ENCODE measurements around the gene ADAMTS20.
"Not testable (repeated sequence)": the region's sequence is repeated elsewhere in the genome, so short reads cannot be mapped to it uniquely, and the experiment has no call there.

The ADAMTS20 gene, protein sequence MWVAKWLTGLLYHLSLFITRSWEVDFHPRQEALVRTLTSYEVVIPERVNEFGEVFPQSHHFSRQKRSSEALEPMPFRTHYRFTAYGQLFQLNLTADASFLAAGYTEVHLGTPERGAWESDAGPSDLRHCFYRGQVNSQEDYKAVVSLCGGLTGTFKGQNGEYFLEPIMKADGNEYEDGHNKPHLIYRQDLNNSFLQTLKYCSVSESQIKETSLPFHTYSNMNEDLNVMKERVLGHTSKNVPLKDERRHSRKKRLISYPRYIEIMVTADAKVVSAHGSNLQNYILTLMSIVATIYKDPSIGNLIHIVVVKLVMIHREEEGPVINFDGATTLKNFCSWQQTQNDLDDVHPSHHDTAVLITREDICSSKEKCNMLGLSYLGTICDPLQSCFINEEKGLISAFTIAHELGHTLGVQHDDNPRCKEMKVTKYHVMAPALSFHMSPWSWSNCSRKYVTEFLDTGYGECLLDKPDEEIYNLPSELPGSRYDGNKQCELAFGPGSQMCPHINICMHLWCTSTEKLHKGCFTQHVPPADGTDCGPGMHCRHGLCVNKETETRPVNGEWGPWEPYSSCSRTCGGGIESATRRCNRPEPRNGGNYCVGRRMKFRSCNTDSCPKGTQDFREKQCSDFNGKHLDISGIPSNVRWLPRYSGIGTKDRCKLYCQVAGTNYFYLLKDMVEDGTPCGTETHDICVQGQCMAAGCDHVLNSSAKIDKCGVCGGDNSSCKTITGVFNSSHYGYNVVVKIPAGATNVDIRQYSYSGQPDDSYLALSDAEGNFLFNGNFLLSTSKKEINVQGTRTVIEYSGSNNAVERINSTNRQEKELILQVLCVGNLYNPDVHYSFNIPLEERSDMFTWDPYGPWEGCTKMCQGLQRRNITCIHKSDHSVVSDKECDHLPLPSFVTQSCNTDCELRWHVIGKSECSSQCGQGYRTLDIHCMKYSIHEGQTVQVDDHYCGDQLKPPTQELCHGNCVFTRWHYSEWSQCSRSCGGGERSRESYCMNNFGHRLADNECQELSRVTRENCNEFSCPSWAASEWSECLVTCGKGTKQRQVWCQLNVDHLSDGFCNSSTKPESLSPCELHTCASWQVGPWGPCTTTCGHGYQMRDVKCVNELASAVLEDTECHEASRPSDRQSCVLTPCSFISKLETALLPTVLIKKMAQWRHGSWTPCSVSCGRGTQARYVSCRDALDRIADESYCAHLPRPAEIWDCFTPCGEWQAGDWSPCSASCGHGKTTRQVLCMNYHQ (N-terminal part only)

DNA sequence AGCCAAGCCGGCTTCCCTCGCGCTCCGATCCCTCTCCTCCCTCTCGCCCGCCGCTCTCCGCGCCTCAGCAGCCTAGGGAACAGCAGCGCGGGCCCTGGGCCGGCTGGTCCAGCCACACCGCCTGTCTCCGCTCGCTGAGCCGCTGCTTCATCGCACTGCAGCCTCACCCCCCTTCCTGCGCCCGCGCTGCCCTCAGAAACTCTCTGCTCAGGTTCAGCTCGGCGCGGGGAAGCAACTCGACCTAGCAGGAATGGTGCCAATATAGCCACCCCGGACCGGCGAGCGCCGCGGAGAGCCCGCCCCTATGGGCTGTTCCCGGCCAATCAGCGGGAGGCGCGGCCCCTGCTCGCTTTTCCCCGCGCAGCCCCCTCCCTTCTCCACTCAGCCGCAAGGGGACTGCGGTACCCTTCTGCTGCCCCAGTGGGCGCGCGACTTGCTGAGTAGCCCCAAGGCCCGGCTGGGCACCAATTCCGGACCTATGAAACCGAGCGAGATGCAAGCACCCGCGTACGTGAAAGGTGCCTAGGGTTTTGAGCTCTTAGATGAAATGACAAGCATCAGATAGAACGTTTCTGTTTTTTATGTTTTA is at the start of gene ADAMTS20:
ADAMTS20 (minus strand) TSS at position 233 of the 589 bp plus-strand sequence. CDS start 282 bp downstream, outside the sequence.
- DNase-seq (ENCODE audit: low read depth, low spot score), result no peak

DNA sequence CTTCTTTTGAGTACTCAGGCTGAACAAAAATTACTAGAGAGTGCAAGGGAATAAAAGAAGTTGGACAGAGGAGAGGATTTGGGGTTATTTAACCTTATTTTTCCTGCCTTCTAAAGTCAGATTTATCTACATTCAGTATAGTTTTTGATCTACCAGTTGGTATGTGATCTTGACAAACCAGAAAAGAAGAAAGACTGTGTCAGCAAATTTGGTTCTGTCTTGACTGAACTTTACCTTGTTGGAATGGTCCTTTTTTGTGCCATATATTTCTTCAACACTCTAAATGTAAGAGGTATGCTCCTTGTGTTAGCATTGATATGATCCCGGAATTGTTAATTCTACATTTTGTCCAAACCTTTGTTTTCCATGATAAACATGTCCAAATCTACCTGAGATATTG is 47.7 kb upstream of the ADAMTS20 start:
- no peak for DNase-seq (ENCODE audit: low read depth, low spot score)

DNA sequence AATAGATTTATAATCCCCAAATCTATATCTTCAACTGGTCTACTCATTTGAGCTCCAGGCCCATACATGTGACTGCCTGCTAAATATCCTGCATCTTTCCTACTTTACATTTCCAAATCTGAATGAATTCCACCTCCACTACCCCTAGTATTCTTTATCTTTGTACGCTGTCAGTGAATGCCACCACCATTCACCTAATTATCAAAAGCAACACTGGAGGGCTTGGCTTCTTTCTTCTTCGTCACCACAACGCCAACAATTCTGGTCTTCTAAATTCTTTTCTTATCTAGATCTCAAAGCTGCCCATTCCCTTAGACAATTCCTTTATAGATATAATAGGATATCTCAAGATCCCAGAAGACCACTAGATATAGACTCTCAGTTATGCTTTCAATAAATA is 47.1 kb upstream of the ADAMTS20 start:
- no peak for DNase-seq (ENCODE audit: low read depth, low spot score)

DNA sequence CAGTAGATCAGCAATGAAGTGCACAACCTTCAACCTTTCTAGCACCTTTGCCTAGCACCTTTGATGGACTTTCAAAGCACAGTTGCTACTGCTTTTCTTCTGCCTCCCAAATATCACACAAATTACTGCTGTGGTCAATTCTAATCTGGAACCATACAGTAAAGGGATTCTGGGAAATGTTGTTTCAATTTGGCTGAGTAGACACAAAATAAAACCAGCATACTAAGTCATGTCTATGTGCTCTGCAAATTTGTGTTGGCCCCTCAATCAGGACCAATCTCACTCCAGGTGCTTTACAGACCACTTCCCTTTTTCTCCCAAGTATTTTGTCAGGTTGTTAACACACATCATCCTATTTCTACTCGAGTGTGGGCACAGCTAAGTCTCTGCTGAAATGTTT is 38.3 kb upstream of the ADAMTS20 start:
- no peak for DNase-seq (ENCODE audit: low read depth, low spot score)

DNA sequence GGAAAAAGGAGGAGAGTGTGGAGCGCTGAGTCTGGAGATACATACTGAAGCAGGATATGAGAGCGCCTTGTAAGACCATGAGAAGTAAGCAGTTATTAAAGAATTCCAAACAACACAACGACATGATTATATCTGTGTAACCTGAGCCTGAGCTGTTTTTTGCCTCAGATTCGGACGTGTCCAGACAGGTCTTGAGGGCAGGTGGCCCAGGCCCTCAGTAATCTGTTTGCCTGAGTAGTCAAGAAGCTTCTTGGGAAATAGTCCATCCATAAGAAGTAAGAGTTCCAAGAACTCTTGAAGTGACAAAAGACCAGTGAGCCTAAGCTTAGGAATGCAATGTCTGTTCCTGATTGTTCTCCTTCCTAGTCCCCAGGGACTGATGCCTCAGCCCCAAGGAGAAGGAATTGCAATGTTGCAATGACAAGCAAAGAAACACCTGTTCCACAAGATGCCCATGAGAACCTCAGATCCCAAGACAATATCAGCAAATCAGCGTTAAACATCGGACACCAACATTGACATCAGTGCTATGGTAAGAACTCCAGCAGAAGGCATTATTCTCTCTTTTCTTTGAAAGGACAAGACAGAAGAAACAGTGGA is 34.7 kb upstream of the ADAMTS20 start:
- DNase-seq (ENCODE audit: low read depth, low spot score), result no peak

DNA sequence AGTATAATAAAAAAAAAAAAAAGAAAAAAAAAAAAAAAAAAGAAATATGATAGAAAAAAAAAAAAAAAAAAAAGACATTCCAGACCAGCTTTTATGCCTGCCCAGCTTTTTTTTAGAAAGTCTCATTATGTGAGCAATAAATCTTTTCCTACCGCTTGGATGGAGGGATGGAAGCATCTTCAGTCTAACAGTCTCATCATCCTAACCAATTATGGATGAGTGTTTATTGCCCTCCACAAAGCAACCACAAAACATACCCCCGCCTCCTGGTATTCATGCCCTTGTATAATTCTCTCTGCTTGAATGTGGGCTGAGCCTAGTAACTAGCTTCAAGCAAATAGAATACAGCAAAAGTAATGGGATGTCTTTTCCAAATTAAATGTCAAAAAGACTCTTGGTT is 33.7 kb upstream of the ADAMTS20 start:
- DNase-seq (ENCODE audit: low read depth, low spot score), result no peak

DNA sequence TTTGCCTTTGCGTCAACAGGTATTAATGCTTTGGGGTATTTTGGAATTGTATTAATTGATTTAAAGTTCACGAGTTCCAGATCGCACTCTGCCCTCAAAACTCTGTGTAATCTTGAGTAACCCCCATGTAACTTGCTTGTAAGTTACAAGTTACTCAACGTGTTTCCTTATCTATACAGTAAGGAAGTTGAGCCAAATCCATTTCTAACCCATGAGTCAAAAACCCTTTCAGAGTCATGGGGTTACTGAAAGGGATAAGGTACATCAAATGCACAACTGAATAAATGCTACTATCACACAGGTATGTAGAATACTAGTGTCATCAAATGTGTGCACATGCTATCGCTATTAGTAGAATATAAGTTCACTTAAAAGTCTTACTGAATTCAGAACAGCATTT is 28.6 kb upstream of the ADAMTS20 start:
- no peak for DNase-seq (ENCODE audit: low read depth, low spot score)

DNA sequence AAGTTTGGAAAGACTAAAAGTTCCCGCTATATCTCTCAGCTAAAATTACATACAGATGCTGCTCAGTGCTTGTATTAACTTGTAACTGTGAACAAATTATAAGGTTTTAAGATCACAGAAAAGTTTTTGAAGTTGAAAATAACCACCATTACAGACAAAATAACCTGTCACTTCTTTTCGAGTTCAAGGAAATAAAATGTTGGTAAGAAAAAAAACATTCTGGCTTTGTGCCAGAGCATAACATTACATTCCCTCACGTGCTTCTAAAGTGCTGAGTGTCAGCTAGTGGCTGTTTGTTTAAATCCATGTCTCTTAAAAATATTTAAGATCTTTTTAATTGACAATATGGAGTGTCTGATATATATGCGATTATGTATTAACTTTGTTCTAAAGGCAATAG is 27.2 kb upstream of the ADAMTS20 start:
- DNase-seq (ENCODE audit: low read depth, low spot score), result no peak

DNA sequence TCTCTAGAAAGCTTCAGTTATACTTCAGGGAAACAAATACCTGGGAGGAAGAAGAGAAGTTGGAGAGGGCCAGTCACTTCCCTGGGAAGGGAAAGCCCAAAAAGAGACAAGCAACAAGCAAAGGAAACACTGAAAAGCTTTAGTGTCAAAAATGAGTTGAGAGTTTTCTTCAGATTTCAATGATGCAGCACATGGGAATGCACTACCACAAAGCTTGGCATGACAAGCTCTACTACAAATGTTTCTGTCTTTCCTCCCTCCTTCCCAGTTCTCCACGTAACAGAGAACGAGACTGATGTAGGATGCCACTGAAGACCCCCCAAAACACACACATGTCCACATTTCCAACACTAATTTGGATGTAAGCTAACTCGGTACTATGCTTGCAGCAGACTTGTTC is 26.8 kb upstream of the ADAMTS20 start:
- no peak for DNase-seq (ENCODE audit: low read depth, low spot score)

DNA sequence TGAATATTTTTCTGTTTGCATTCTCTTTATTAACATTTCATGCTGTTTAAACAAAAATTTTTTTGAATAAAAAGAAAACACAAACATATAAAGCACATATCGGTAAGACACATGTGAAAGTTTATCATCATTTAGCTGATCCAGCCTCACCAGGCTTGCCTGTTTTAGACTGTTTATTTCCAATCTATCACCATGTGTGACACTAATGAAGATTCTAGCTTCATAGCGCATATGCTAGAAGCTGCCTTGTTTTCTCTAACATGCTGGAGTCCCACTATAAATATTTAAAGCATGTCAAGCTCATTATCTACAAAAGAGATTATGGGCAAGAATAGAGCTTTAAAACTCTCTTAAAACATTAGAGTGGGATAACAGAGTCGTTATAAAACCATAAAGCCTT is 25.4 kb upstream of the ADAMTS20 start:
- DNase-seq (ENCODE audit: low read depth, low spot score), result no peak

DNA sequence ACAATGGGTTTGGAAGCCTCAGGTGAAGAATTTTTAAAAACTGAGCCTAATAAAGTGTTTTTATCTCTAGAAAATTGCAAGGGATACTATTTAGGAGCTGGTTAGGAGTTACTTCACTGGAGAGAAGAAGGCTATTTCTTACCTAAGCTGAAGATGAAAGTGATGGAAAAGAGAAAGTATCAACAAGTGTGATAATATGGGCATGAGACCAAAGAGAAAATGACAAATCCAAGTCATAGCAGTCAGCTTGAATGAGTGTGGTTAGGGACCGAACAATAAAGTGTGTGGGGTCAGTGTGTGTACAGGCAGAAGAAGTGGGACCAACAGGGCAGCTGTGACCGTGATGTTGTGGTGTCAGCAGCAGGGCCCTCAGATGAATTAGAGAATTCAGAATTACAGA is 24.2 kb upstream of the ADAMTS20 start:
- DNase-seq (ENCODE audit: low read depth, low spot score), result no peak

DNA sequence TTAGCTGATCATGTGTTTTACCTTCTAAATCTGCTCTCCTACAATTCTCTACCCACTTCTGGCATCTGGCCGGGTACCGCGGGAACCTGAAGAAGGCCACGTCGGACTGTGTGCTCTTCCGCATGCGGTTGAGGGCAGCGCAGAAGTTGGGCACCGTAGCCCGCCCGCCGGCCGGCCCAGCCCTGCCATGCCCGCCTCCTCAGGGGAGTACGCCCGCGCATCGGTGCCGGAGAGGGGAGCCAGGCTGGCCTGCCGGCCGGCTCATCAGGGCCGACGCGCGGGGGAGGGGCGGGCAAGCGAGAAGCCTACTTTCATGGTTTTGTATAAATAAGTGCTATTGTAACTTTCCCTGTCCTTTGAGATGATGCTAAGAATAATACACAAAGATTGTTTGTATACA is 19.9 kb upstream of the ADAMTS20 start:
- no peak for DNase-seq (ENCODE audit: low read depth, low spot score)

DNA sequence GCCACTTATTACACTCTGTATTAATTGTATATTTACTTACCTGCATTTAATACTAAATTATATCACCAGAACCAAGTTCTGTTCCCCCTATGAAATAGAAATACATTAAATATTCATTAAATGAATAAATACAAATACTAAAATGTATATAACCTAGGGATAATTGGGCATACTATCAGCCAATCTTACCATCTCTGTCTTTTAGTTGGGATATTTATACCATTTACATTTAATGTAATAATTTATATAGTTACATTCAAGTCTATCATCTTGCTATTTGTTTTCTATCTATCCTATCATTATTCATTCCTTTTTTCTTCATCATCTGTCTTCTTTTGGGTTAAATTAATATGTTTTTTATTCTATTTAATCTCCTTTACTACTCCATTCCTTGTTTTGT is 4.1 kb upstream of the ADAMTS20 start:
- no peak for DNase-seq (ENCODE audit: low read depth, low spot score)

DNA sequence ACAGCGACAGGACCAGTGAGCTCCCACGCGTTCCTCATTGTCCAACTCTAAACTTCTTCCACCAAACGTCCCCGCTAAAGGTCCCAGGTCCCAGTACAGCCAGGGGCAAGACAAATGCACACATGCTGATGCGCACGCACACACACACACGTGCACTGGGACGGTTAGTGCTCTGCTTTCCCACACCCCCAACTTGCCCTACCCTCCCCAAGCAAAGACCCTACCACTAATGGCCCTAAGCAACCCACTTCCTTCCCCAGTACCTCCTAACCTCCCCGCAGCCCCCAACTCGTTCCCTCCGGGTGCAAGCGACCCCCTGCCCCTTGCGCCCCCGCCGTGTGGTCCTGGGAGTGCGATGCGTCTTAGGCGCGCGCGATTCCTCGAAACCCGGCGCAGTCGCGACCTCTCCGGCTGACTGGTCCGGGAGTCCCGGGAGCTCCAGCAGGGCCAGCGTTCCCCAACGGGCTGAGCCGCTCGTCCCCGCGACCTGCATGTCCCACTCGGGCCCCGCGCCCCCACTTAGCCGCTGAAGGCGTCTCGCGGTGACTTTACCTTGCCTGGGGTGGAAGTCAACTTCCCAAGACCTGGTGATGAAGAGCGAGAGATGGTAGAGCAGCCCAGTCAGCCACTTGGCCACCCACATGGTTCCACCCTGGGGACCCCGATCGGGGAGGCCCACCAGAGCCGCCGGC is 578 bp downstream of the ADAMTS20 start:
- DNase-seq (ENCODE audit: low read depth, low spot score), result no peak

DNA sequence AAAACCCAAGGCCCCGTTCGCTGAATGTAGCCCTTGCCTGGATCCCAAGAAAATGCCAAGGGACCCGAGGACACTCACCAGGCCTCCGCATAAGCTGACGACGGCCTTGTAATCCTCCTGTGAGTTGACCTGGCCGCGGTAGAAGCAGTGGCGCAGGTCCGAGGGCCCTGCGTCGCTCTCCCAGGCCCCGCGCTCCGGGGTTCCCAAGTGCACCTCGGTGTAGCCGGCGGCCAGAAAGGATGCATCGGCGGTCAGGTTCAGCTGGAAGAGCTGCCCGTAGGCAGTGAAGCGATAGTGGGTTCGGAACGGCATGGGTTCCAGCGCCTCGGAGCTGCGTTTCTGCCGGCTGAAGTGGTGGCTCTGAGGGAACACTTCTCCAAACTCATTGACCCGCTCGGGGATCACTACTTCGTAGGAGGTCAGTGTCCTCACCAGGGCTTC is 1.2 kb downstream of the ADAMTS20 start:
- no peak for DNase-seq (ENCODE audit: low read depth, low spot score)

DNA sequence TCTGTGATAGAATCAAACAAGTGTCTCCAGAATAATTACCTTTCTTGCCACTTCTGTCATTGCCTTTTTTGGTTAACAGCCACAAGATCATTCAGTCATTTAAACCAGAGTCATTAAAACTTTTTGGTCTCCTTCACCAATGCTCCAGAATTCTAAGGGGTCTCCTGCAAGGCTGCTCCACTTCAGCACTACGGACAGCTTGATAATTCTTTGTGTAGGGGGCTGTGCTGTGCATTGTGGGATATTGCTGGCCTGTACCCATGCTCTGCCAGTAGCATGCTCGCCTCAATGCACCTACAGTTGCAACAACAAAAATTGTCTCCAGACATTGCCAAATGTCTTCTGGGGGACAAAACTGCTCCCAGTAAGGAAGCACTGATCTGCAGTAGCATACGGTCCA is 7.3 kb downstream of the ADAMTS20 start:
- DNase-seq (ENCODE audit: low read depth, low spot score), result no peak

DNA sequence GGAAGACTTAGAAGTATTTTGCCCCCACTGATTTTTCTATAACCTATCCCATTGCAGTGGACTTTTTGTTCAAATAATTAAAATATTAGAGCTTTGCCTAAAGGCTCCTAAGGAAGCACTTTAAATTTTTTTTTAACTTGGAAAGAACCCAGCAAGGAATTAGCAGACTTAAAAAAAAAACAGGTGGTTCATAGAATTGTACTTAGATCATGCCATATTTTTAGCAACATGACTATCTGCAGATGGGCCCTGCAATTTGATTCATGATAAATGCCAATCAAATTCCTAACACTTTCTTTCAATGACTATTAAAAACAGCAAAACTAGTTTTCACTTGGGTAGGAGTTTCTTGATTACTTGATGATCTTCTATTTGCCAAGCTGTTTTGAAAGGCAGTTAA is 11.5 kb downstream of the ADAMTS20 start:
- no peak for DNase-seq (ENCODE audit: low read depth, low spot score)

DNA sequence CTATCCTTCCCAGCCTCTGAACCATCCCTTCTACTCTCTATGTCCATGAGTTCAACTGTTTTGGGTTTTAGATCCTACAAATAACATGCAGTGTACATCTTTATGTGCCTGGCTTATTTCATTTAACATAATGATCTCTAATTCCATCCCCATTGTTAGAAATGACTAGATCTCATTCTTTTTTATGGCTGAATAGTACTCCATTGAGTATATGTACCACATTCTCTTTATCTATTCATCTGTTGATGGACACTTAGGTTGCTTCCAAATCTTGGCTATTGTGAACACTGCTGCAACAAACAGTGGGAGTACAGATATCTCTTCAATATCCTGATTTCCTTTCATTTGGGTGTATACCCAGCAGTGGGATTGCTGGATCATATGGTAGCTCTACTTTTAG is 14.3 kb downstream of the ADAMTS20 start:
- DNase-seq (ENCODE audit: low read depth, low spot score), result not testable (repeated sequence)

DNA sequence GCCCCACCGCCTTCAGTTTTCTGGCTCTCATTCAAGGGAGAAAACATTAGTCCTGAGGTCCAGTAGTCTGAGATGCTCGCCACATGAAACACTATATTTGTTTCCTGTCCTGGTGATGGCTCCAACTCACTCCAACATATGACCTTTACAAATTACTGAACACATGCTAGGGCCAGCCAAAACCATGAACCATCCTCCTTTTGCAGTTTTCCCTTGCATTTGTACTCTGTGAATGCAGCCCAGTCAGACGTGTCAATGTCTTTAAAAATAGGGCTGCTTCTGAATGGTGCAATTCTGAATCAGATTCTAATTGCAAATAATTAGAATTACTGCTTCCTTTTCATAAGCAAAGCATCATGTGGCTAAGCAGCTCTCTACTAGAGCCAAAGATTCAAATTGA is 36.0 kb downstream of the ADAMTS20 start:
- DNase-seq (ENCODE audit: low read depth, low spot score), result no peak

DNA sequence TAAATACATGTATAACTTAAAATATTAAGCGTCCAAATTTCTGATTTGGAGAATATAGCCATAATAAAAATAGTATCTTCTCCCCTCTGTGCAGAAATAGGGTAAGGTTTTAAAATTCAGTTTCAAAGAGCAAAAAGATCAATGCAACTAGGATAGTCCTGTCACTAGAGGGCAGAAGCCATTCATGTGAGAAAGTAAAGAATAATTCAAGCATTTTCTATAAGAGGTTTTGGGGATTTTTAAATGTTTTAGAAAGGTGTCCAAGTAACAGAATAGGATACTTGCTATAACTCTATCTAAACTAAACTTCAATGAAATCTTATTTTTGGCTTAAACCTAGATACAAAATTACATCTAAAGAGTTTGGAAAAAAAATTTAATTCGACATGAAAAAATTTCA is 50.3 kb downstream of the ADAMTS20 start:
- no peak for DNase-seq (ENCODE audit: low read depth, low spot score)
